ENCODE results near the gene NAA60. TPM values are rescaled to one million over a fixed set of nuclear protein-coding genes. Genes with fewer than 3 reads are reported as not detected.

NAA60 gene
- total and polyA plus RNA-seq, 8 donors = 25.3 to 155 (median 54.9) TPM

- no peak for TF ChIP-seq EP300 (IDR thresholded peaks at IDR 0.05)
- no peak for TF ChIP-seq CTCF (IDR thresholded peaks at IDR 0.05)
- no peak for TF ChIP-seq POLR2A (IDR thresholded peaks at IDR 0.05)
- TF ChIP-seq POLR2AphosphoS5 (IDR thresholded peaks at IDR 0.05) = no peak
- DNase-seq = peak in 1 of 2 donors; percentile 35
- H3K27ac ChIP-seq = peak overlapping the region; percentile 67 to 99 (median 97)
- intact Hi-C loops (cut with DNase I; ENCODE audit: low total_unique reads) = no loop called here
- no peaks in the 10 kb centered on the region for H3K9me3 ChIP-seq
- WGBS, 5 donors = 19 to 36% (median 30%) methylated on average over 9 of the region's 9 CpGs
- H3K27me3 ChIP-seq = no peaks in the 10 kb centered on the region
- H3K4me3 ChIP-seq = peak overlapping the region; percentile 87 to 91 (median 90)
- H3K36me3 ChIP-seq = peaks cover 0 to 6% (median 0%) of the 10 kb centered on the region in 4 donors
- H3K4me1 ChIP-seq = peaks cover 51 to 79% (median 70%) of the 10 kb centered on the region in 4 donors
Measured at GRCh38 chr16:3459401-3460090, 16.1 kb downstream of the NAA60 start.

- DNase-seq = no peak
- H3K9me3 ChIP-seq = no peaks in the 10 kb centered on the region
- 54 to 69% (median 60%) methylated on average over 7 of the region's 7 CpGs for WGBS, 5 donors
- intact Hi-C loops (cut with DNase I; ENCODE audit: low total_unique reads) = no loop called here
- H3K4me3 ChIP-seq = peak overlapping the region in 2 of 4 donors; percentile 89 to 90
- TF ChIP-seq CTCF (IDR thresholded peaks at IDR 0.05) (no peak), POLR2AphosphoS5 (IDR thresholded peaks at IDR 0.05) (no peak)
- H3K27ac ChIP-seq = peak overlapping the region; percentile 59 to 99 (median 97)
- no peaks in the 10 kb centered on the region for H3K27me3 ChIP-seq
- H3K4me1 ChIP-seq = peaks cover 51 to 85% (median 76%) of the 10 kb centered on the region in 4 donors
- peaks cover 0 to 6% (median 0%) of the 10 kb centered on the region in 4 donors for H3K36me3 ChIP-seq
Measured at GRCh38 chr16:3460121-3460520, 16.6 kb downstream of the NAA60 start.

- Histone ChIP-seq H3K27me3 (no peaks in the 10 kb centered on the region), H3K27ac (peak overlapping the region; percentile 16 to 99 (median 97)), H3K9me3 (no peaks in the 10 kb centered on the region), H3K4me1 (peaks cover 51 to 87% (median 78%) of the 10 kb centered on the region in 4 donors), H3K4me3 (peak overlapping the region in 2 of 4 donors; percentile 89 to 90), H3K36me3 (peaks cover 4 to 6% (median 4%) of the 10 kb centered on the region in 4 donors)
- TF ChIP-seq POLR2A (IDR thresholded peaks at IDR 0.05) (no peak), EP300 (IDR thresholded peaks at IDR 0.05) (no peak), CTCF (IDR thresholded peaks at IDR 0.05) (no peak), POLR2AphosphoS5 (IDR thresholded peaks at IDR 0.05) (no peak)
- intact Hi-C loops (cut with DNase I; ENCODE audit: low total_unique reads) = no loop called here
- no peak for DNase-seq
- WGBS, 5 donors = 57 to 70% (median 58%) methylated on average over 8 of the region's 8 CpGs
Measured at GRCh38 chr16:3460585-3460984, 17.1 kb downstream of the NAA60 start.

GRCh38 chr16:3461151-3461550 is 17.7 kb downstream of the NAA60 start:
- WGBS, 5 donors = 32 to 52% (median 39%) methylated on average over 8 of the region's 8 CpGs
- peak overlapping the region in 4 of 5 donors; percentile 3 to 99 (median 60) for H3K27ac ChIP-seq
- H3K4me1 ChIP-seq = peaks cover 47 to 88% (median 79%) of the 10 kb centered on the region in 4 donors
- intact Hi-C loops (cut with DNase I; ENCODE audit: low total_unique reads) = no loop called here
- peaks cover 9 to 12% (median 10%) of the 10 kb centered on the region in 4 donors for H3K36me3 ChIP-seq
- TF ChIP-seq EP300 (IDR thresholded peaks at IDR 0.05) = no peak
- TF ChIP-seq CTCF (IDR thresholded peaks at IDR 0.05) = no peak
- no peak for TF ChIP-seq POLR2AphosphoS5 (IDR thresholded peaks at IDR 0.05)
- no peak for TF ChIP-seq POLR2A (IDR thresholded peaks at IDR 0.05)
- DNase-seq = peak in 1 of 2 donors; percentile 41
- H3K4me3 ChIP-seq = no peak overlapping the region
- no peaks in the 10 kb centered on the region for H3K9me3 ChIP-seq
- H3K27me3 ChIP-seq = no peaks in the 10 kb centered on the region

Data from stomach (tissue), 9 donors.